HG03280 (cell line): Measurements from ENCODE around the gene RNF223.
"Not testable (repeated sequence)": the region's sequence is repeated elsewhere in the genome, so short reads cannot be mapped to it uniquely, and the experiment has no call there.

Experiments used
- ATAC-seq: cut with Tn5 transposase; IDR thresholded peaks from one replicate; pipeline ENCODE4 v1.9.1; 2021; ENCODE audit warnings: mild to moderate bottlenecking, moderate library complexity; ENCODE audit not compliant: unreplicated experiment

RNF223 gene

DNA sequence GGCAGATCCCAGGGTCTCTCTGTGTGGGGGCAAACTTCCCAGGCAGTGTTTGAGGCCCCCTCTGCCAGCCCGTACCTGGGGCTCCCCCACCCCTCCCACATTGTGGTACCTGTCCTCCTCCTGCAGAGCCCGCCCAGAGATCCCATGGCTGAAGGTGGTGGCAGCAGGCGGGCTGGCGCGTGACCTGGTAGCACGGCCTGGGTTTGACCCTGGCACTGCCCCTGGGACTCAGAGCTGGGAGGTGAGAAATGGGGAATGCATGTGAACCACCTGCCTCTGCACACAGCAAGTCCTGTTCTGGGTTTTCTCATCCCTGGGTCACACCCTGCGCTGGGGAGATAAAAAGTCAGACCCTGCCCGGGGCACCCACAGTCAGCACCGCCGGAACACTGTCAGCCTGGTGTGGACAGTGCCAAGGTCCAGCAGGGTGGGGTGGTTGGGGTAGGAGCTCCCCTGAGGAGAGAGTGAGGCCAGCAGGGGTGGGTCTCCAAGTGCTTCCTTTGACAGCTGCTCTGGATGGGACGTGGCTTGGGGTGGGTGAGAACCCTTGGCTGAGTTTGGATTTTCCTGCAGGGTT, 42.4 kb downstream of the RNF223 start:
- ATAC-seq = no peak

DNA sequence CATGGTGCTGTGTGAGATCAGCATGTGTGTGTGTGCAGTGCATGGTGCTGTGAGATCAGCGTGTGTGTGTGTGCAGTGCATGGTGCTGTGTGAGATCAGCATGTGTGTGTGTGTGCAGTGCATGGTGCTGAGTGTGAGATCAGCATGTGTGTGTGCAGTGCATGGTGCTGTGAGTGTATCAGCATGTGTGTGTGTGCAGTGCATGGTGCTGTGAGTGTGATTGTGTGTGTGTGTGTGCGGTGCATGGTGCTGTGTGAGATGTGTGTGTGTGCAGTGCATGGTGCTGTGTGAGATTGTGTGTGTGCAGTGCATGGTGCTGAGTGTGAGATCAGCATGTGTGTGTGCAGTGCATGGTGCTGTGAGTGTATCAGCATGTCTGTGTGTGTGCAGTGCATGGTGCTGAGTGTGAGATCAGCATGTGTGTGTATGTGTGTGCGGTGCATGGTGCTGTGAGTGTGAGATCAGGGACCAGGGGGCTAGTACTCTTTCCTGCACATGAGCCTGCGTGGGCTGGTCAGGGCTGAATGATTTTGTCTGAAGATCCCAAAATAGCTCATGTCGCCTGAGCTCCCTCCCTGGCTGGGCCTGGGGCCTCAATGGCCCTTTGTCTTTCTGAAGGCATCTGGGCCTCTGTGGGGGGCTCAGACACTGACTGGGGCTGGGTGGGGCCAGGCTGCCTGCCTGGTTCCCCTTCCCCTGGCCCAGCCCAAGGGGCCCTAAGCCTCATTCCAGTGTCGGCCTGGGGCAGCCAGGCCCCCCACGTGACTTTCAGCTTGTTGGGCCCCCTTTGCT, 43.0 kb downstream of the RNF223 start:
- ATAC-seq = not testable (repeated sequence)

DNA sequence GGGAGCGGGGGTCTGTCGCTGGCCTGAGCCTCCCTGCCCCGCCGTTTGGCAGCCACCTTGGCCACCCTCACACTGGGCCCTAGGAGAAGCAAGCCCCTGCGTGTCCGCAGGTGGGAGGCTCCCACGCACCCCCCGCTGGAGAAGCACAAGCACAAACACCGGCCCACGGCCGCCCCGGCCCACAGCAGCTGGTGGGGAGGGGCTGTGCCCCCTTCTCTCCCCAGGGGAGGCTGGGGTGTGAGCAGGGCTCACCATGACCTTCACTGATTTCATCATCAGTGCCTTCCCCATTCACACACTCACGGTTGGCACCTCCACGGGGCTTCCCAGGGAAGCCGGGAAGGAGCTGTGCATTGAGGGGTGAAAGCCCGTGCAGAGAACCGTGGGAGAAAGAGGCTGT, 46.3 kb downstream of the RNF223 start:
- no peak for ATAC-seq

DNA sequence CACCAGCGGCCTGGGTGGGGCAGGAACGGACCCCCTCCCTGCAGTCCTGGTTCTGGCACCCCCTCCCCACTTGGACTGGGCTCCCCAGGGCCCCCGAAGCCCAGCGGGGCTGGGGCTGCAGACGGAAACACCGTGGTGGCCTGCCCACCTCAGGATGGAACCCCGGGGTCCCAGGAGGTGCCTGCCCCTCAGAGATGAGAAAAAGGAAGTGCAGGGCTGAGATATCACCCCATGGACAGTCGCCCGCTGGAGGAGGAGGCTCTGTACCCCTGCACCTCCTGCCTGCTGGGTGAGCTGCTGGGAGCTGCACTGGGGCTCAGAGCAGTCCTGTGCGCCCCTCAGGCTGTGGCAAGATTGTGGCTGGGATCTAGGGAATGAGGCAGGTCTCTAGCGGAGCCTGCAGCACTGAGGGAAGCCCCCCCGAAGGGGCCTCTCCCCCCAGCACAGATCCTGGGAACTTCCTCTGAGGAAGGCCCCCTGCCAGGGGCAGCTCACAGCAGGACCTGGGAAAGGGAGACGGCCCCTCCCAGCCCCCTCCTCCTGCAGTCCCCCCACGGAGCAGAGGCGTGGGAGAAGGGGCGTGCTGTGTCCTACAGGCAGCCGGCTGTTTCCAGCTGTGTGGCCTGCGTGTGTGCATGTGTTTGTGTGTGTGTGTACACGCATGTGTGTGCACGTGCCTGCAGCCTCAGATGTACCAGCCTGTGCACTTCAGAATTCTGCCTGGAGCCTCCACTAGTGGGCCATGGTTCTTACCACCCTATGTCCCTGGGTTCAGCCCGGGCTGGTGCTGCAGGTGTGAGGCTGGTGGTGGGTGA, 47.3 kb downstream of the RNF223 start:
- ATAC-seq = no peak

DNA sequence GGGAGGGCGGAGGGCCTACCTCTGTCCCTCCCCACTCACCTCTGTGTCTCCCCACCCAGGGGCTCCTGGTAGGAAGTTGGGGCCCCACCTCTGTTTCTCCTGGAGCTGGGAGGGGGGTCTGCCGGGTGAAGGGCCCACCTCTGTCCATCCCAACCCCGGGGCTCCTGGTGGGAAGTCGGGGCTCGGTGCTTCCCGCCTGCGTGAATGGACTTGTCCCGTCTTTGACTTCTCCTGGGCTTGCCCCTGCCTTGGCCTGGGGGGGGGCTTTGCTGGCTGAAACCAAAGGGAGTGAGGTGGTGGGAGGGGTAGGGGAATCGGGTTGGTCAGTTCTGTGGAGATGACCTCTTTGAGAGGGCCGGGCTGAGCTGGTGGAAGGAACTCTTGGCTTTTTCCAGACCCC, 48.4 kb downstream of the RNF223 start:
- ATAC-seq = no peak

DNA sequence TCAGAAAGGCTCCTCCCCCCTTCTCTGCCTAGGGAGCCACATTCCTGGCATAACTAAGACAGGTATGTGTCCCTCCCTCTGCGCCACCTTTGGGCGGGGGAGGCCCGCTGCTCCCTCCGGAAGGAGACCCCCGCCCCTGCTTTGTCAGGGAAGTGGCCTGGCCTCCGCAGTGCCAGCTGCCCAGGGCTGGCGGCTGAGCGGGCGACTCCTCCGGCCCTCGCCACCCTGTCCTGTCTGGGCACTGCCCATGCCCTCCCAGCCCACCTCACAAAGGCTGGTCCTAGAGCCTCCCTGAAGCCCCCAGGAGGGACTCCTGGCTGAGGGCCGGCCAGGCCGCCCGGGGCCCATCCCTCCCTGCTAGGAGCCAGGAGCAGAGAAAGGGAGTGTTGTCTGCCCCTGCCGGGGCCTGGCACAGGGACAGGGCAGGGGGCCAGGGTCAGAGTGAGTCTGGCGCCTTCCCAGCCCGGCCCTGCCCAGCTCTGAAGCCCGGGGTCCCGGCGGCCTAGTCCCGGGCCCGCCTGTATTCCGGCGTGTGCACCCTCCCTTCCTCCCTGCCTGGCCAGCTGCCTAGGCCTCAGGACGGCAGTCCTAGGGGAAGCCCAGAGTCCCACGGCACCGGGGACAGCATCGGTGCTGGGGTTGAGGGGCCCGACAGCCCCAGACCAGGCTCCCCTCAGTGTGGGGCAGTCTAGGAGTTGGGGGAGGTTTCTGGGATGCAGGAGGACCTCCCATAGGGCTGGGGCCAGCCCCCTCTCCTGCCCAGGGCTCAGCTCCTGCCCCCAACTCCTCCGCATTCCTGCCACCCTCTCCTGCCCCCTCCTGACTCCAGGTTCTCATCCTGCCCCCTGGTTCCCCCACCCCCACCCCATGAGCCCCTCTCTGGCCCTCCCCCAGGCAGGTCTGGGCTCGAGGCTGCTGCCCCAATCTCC, 49.1 kb downstream of the RNF223 start:
- no peak for ATAC-seq

DNA sequence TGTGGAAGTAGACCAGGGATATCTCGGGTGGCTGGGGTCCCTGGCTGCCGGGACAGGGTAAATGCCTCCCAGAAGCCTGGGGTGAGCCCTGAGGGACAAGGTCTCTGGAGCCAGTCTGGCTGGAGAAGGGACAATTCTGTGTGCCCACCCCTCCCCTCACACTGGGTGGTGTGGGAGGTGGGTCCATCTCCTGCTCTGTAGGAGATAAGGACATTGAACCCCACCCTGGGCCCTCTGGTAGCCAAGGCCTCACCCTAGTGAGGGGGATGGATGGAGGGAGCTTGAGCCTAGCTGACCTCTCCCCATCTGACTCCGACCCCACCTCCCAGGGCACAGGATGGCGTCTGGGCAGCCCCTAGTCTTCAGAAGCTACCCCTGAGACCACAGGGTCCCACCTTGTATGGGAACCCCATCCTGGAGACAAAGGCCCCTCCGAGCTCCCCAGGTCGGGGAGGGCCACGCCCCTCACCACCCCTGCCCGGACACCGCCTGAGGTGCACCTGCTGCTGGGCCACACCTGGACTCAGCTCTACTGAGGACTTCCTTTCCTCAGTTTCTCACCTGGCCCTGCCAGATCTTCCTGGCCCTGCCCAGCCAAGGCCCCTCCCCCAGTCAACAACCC, 49.8 kb downstream of the RNF223 start:
- ATAC-seq = no peak

DNA sequence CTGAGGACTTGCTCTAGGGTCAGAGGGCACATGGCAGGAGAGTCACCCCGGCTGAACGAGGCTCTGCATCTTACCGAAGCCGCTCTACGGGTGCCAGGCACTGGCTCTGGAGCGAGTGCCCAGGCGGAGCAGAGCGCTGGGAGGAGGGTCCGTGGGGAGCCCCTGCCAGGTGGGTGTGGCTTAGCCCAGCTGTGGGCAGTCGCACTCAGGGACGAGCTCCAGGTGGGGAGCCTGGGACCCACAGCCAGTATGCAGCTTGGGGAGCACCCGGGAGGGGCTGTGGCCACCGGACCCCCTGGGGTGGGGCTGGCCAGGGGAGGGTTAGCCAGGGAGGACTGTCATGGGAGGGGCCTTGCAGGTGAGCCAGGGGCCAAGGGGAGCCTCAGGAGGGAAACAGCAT, 50.4 kb downstream of the RNF223 start:
- no peak for ATAC-seq

DNA sequence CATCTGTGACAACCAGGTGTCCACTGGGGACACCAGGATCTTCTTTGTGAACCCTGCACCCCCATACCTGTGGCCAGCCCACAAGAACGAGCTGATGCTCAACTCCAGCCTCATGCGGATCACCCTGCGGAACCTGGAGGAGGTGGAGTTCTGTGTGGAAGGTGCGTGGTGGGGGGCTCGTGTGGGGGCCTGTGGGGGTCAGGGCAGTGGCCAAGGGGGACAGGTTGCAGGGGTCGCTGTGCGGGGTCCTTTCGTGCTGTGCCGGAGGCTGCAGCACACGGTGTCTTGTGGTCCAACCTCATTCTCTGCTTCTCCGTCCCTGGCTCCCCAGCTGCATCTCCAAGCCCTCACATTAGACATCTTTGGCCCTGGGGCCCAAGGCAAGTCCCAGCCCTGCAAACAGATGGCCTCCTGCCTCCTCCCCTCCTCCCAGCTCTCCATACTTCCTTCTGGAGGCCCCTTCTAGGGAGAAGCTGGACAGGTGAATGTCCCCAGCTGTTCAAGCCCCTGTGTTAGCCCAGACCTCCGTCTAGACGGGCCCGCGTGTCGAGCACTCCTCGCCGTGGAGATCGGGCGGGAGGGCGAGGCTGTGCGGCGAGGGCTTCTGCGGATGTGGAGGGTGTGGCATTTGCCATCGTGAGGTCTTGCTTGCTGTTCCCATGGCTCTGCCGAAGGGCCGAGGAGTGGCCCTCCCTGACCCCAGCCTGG, 51.6 kb downstream of the RNF223 start:
- no peak for ATAC-seq

DNA sequence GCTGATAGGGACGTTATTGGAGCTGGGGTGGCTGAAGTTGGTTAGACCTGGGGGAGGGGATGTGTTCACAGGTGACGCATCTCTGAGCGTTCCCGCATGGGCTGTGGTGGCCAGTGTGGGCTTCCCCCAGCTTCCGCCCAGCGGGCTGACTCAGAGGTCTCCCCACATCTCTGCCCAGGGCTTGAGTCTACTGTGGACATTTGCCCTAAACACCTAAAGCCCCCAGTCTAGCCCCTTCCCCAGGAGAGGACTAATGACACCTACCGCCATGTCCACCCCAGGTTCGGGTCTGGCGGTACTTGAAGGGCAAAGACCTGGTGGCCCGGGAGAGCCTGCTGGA, 52.2 kb downstream of the RNF223 start:
- ATAC-seq = no peak

DNA sequence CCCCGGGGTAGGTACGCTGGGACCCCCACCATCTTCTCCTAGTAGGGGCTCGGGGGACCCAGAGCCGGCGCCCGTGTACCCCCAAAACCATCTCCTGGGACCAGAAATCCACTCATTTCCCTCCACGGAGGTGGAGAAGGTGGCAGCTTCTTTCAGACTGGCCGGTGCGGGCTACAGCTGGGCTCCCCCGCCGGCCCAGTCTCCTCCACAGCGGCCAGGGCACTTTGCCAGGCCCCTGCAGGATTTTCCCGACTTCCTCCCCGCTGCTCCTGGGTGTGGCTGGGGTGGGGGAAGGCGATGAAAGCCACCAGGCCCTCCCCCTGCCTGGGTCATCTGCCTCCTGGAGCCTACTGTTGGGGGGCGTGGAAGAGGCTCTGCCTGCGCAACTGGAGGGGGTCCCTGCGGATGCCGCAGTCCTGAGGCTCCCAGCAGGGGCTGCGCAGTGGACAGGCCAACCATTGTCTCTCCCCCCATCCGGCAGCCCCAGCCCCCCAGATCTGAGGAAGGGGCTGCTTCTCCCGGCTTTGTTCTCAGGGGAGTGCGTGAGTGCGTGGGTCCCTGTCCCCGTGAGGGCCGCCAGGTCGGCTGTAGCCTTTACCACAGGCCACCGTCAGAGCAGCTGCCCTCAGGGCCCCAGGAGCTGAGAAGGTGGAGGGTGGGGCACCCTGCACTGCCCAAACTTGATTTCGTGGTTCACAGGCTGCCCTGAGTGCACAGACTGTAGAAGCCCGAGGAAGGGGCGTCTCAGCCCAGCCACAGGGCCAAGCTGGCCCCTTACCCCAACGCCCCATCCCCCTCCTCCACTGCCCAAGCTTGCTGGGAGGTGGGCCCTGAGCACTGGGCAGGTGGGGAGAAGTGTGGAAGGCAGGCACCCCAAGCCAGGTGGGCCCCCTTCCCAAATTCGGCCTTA, 52.8 kb downstream of the RNF223 start:
- no peak for ATAC-seq
